C4-2B (cell line): ENCODE data around the gene ZNG1B.
"Not testable (repeated sequence)": the region's sequence is repeated elsewhere in the genome, so short reads cannot be mapped to it uniquely, and the experiment has no call there.

ENCODE experiments used
- CTCF ChIP-seq: fragments of 450-650 bp; conservative IDR thresholded peaks from 2 replicates; pipeline ENCODE4 v1.5.1; 2017; ENCODE audit warnings: mild to moderate bottlenecking
- ZFX ChIP-seq: fragments of 450-650 bp; IDR thresholded peaks from 2 replicates; pipeline ENCODE4 v1.6.1; 2017

GRCh38 chr2:113541976-113542485 lies 104.5 kb downstream of the ZNG1B start:
- TF ChIP-seq CTCF, ZFX: not testable (repeated sequence)
